Adipocyte (in vitro differentiated cells): ENCODE results near the gene CNPY1.
"Not testable (repeated sequence)": the region's sequence is repeated elsewhere in the genome, so short reads cannot be mapped to it uniquely, and the experiment has no call there.

ENCODE experiments used
- DNase-seq: peaks from one replicate; pipeline ENCODE4 v3.0.0-alpha.2; 2015; ENCODE audit warnings: low read depth
- H3K27me3 ChIP-seq: replicated peaks from 2 replicates; pipeline ENCODE4 v1.7.0; 2013; ENCODE audit warnings: mild to moderate bottlenecking, low read length, moderate library complexity; ENCODE audit not compliant: control insufficient read depth, insufficient read depth
- H3K36me3 ChIP-seq: 2 replicates; pipeline ENCODE4 v1.7.0; 2013; ENCODE audit warnings: low read length, mild to moderate bottlenecking, moderate library complexity; ENCODE audit not compliant: control insufficient read depth, insufficient read depth, severe bottlenecking
- H3K4me1 ChIP-seq: 2 replicates; pipeline ENCODE4 v1.7.0; 2013; ENCODE audit warnings: mild to moderate bottlenecking, low read length, moderate library complexity; ENCODE audit not compliant: control insufficient read depth, insufficient read depth
- H3K4me3 ChIP-seq: 2 replicates; pipeline ENCODE4 v1.7.0; 2013; ENCODE audit warnings: mild to moderate bottlenecking, low read length, moderate library complexity
- H3K9ac ChIP-seq: 2 replicates; pipeline ENCODE4 v1.7.0; 2013; ENCODE audit warnings: mild to moderate bottlenecking, low read length, moderate library complexity
- H3K9me3 ChIP-seq: 2 replicates; pipeline ENCODE4 v1.7.0; 2013; ENCODE audit warnings: mild to moderate bottlenecking, low read length, moderate library complexity; ENCODE audit not compliant: control insufficient read depth

Gene CNPY1

DNA sequence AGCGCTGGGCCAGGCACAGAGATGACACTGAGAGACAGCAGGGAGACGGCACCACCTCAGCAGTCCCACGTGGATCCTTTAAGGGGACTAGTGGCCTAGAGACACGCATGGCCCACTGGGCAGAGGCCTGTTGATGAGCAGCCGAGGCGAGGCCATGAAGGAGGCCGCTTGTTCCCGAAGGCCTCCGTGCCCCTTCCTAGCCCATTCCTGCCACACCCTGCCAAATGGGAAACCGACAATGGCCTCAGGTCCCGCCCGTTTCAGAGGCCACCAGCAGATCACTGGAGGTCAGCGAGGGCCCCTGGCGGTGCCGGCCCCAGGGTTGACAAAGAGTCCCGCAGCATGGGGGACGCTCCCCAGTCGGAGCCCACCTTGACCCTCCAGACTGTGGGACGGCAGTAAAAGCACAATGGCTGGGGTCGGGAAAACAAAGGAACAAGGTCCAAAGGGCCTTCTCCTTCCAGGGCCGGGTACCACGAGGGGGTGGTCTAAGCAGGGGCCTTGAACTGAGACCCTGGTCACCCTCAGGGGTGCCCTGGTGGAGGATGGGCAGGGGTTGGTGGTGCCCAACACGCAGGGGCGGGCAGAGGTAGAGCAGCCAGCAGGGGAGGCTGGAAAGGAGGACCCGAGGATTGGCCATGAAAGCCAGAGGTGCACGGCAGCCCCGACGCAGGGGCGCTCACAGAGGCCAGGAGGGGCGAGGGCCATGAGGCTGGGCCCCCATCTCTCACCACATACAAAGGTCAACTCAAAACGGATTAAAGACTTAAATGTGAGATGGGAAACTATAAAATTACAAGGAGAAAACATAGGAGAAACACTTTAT, 19.9 kb upstream of the CNPY1 start:
- peaks cover 33% of the 10 kb centered on the region for H3K27me3 ChIP-seq
- H3K36me3 ChIP-seq = no peaks in the 10 kb centered on the region
- no peaks in the 10 kb centered on the region for H3K4me1 ChIP-seq
- no peak overlapping the region for H3K4me3 ChIP-seq
- H3K9ac ChIP-seq = no peak overlapping the region
- no peak for DNase-seq
- no peaks in the 10 kb centered on the region for H3K9me3 ChIP-seq

DNA sequence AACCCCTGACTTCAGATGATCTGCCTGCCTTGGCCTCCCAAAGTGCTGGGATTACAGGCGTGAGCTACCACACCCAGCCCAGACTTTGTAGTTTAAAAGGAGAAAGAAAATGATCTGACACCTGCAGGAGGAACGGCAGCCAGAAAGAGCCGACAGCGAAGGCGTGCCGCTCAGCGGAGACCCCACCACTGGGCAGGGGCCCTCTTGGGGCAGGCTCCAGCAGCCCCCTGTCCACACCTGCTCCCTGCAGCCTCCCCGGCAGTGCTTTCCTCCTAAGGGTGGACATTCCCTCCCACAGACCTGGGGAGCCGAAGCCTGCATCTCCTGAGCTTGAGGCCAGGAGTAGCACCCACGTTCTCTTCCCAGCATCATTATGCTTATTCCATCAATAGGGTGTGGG, 19.2 kb upstream of the CNPY1 start:
- H3K9me3 ChIP-seq = no peaks in the 10 kb centered on the region

DNA sequence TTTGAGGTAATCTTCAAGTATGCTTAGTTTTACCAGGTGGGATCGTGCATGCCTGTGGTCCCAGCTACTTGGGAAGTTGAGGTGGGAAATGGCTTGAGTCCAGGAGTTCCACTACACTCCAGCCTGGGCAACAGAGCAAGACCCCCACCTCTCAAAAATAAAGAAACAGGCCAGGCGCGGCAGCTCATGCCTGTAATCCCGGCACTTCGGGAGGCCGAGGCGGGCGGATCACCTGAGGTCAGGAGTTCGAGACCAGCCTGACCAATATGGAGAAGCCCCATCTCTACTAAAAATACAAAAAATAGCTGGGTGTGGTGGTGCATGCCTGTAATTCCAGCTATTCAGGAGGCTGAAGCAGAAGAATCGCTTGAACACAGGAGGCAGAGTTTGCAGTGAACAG, 16.6 kb upstream of the CNPY1 start:
- not testable (repeated sequence) for H3K36me3 ChIP-seq, H3K9ac ChIP-seq, DNase-seq, H3K4me3 ChIP-seq, H3K4me1 ChIP-seq, H3K9me3 ChIP-seq
- peaks cover 32% of the 10 kb centered on the region for H3K27me3 ChIP-seq

More for the DNA sequence above, 19.2 kb upstream of the CNPY1 start:
- peaks cover 33% of the 10 kb centered on the region for H3K27me3 ChIP-seq
- DNase-seq = no peak
- H3K36me3 ChIP-seq = no peaks in the 10 kb centered on the region
- H3K4me3 ChIP-seq = no peak overlapping the region
- H3K4me1 ChIP-seq = no peaks in the 10 kb centered on the region
- H3K9ac ChIP-seq = no peak overlapping the region

DNA sequence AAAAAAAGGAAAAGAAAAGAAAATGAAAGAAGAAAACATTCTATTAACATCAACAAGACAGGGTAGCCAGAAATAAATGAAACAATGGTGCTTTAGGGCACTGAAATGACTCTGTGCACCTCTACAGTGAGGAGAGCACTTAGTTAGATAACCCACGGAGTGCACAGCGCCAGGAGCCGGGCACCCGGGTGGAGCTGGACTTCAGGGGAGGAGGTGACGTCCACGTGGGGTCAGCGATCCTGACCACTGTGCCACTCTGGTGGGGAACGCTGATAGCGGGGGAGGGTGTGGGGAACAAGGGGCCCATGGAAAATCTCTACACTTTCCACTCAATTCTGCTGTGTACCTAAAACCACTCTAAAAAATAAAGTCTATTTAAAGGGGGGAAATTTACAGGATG, 15.7 kb upstream of the CNPY1 start:
- no peak overlapping the region for H3K9ac ChIP-seq
- H3K4me1 ChIP-seq = no peaks in the 10 kb centered on the region
- peaks cover 25% of the 10 kb centered on the region for H3K27me3 ChIP-seq
- H3K4me3 ChIP-seq = no peak overlapping the region
- H3K9me3 ChIP-seq = no peaks in the 10 kb centered on the region
- no peak for DNase-seq
- H3K36me3 ChIP-seq = no peaks in the 10 kb centered on the region

DNA sequence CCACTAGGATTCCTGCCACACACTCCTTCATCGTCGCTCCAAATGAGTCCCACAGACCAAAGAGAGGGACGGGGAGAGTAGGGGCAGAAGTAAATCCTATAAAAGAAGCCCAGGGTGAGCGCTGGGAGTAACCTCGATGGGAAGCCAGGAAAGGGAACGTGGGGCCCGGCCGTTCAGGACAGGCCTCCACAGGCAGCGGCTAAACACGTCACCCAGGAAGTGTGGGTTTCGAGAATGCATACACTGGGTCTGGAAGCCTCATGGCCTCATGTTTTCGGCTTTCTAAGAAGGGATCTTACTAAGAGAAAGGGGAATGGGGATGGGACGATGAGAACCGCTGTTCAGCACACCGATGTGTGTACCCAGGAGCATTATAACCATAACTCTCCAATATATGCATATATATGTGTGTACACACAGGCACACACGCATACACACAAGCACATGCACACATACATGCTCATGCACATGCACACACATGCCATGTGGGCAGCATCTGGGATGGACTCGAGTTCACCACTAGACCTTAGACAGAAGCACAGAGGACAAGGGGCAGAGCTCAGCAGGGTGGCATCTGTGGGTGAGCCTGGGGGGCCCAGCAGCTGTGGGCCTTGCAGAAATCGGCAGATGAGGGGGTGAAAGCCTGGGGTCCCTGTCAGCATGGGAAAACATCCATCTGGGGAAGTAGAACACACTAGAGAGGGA, 14.8 kb upstream of the CNPY1 start:
- DNase-seq = no peak
- no peak overlapping the region for H3K4me3 ChIP-seq
- H3K27me3 ChIP-seq = peaks cover 23% of the 10 kb centered on the region
- no peaks in the 10 kb centered on the region for H3K9me3 ChIP-seq
- H3K4me1 ChIP-seq = no peaks in the 10 kb centered on the region
- no peaks in the 10 kb centered on the region for H3K36me3 ChIP-seq
- no peak overlapping the region for H3K9ac ChIP-seq

DNA sequence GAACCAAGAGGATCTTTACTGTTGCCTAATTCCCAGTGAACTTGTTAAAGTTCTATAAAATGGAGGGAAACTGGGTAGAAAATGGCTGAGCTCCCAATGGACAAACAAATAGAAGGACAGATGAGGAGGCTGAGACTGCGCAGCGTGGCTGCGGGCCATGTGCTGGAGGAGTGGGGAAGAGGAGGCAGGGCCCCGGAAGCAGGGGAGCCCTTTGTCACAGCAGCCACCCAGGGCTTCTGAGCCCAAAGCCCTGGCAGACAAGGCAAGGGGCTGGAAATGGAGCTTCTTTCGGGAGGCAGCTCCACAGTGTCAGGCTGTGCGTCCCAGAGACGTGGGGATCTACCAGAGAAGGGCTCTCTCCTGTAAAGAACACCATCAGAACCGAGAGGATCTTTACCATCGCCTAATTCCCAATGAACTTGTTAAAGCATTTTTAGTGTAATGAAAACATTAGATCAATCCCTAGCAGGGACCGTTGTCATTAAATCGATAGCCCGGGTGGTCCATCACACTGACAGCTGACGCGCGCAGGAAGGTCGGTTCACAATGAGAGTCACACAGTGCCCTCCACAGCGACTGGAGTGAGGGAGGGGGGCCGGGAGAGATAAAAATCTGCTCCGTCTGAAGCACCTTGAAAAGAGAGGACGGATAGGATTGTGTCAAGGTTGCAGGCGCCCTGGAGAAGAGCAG, 14.0 kb upstream of the CNPY1 start:
- H3K27me3 ChIP-seq = peaks cover 23% of the 10 kb centered on the region
- no peak for DNase-seq
- no peaks in the 10 kb centered on the region for H3K9me3 ChIP-seq
- no peaks in the 10 kb centered on the region for H3K4me1 ChIP-seq
- no peak overlapping the region for H3K4me3 ChIP-seq
- no peaks in the 10 kb centered on the region for H3K36me3 ChIP-seq
- H3K9ac ChIP-seq = no peak overlapping the region

DNA sequence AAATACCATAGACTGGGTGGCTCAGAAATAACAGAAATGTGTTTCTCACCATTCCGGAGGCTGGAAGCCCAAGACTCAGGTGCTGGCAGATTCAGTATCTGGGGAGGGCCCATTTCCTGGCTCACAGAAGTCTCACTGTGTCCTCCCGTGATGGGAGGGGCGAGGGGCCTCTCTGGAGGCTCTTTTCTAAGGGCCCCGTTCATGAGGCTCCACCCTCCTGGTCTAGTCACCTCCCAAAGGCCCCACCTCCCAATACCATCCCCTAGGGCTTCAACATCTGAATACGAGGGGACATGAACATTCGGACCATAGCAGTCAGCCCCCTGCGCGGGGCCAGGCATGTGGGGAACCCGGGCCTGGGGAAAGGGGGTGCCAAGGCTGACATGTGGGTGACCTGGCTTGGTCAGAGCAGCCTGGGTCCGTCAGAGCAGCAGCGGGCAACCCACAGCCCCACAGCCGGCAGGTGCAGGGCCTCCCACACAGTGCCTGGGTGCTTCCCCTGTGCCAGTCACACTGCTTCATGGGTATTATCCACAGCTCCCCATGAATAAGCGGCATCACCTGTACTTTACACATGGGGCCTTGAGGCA, 13.3 kb upstream of the CNPY1 start:
- Histone ChIP-seq H3K4me1 (no peaks in the 10 kb centered on the region), H3K4me3 (no peak overlapping the region), H3K9ac (no peak overlapping the region), H3K36me3 (no peaks in the 10 kb centered on the region), H3K27me3 (peaks cover 18% of the 10 kb centered on the region), H3K9me3 (no peaks in the 10 kb centered on the region)
- no peak for DNase-seq

DNA sequence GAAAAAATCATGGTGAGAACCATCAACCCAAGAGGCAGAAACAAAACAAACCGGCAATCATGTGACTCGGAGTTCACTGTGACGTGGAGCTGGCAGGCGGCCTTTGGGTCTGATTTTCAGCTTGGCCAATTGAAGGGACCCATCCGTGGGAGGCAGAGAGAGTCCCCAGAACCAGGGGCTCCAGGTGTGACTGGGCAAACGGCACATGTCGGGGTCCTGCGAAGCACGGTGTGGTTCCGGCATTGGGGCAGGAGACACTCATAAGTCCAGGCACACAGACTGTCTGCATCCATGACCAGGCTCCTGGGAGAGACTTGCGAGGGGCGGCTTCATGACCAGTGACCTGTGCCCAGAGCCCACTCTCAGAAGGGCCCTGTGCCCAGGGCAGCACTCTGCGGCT, 12.6 kb upstream of the CNPY1 start:
- DNase-seq = no peak
- Histone ChIP-seq H3K9ac (no peak overlapping the region), H3K36me3 (no peaks in the 10 kb centered on the region), H3K9me3 (no peaks in the 10 kb centered on the region), H3K4me3 (no peak overlapping the region), H3K27me3 (peaks cover 13% of the 10 kb centered on the region), H3K4me1 (no peaks in the 10 kb centered on the region)

DNA sequence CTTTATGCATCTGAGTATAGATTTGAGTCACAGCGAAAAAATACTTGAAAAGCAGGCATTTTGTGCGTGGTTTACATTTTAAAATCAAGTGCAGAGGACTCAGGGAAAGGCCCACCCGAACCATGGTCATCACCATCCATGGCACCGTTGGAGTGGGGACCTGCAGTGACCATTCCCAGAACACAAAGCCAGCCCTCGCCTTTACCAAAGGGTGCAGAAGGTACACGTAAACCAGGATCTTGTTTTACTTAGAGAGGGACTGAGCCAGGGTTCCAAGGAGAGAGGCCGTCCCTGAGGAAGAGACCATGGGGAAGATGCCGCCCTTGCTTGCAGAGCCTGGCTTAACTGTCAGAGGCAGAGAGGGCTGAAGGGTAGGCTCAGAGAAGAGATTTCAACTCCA, 12.0 kb upstream of the CNPY1 start:
- H3K4me3 ChIP-seq = no peak overlapping the region
- no peaks in the 10 kb centered on the region for H3K4me1 ChIP-seq
- no peaks in the 10 kb centered on the region for H3K36me3 ChIP-seq
- no peaks in the 10 kb centered on the region for H3K9me3 ChIP-seq
- no peak overlapping the region for H3K9ac ChIP-seq
- H3K27me3 ChIP-seq = peaks cover 13% of the 10 kb centered on the region
- DNase-seq = no peak

DNA sequence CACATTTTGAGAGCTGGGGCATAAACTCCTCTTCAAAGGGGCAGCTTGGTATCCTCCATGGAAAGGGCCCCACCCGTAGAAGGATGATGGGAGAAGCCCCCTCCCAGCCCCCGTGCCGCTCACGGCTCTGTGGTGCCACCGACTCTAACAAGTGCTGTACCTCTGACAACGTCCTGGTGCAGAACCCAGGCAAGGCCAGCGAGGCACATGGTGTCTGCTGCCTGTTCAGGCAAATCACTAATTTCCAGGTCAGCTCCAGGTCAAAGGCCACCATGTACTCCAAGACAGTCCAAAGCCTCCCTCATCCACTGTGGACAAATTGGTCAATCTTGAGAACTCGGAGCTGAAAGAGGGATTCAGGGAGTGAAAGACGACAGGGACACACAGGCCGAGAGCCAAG, 11.4 kb upstream of the CNPY1 start:
- H3K4me1 ChIP-seq = no peaks in the 10 kb centered on the region
- H3K9me3 ChIP-seq = no peaks in the 10 kb centered on the region
- no peak for DNase-seq
- no peak overlapping the region for H3K4me3 ChIP-seq
- no peaks in the 10 kb centered on the region for H3K36me3 ChIP-seq
- H3K27me3 ChIP-seq = peaks cover 13% of the 10 kb centered on the region
- no peak overlapping the region for H3K9ac ChIP-seq

DNA sequence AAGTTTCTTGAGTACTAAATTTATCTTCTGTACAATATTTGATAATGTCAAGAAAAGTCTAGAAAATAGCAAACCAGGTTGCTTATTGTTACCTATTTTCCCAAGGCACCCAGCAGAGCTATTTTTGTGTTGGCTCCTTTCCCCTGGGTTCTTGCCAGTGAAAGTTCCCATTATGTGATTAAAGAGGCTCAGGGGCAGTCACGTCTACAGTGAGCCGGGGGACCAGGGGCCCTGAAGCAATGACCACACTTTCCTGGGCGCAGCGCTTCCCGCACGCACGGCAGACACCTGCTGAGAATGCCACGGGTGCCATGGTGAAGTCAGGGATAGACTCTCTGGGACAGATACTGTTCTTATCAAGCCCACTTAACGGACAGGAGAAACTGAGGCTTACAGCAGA, 10.4 kb upstream of the CNPY1 start:
- no peak for DNase-seq
- H3K9me3 ChIP-seq = peaks cover 7% of the 10 kb centered on the region
- no peak overlapping the region for H3K4me3 ChIP-seq
- H3K4me1 ChIP-seq = no peaks in the 10 kb centered on the region
- peaks cover 20% of the 10 kb centered on the region for H3K27me3 ChIP-seq
- no peak overlapping the region for H3K9ac ChIP-seq
- no peaks in the 10 kb centered on the region for H3K36me3 ChIP-seq
